A549 (cell line): ENCODE measurements around the gene PHF2.

Experiments
- CBX2 ChIP-seq: fragments of 200-600 bp; sonication (generic); IDR thresholded peaks from 2 replicates; pipeline ENCODE4 v1.6.1; 2016; ENCODE audit warnings: low read depth, mild to moderate bottlenecking, borderline replicate concordance
- CTCF ChIP-seq: fragments of >200 bp; sonication (Bioruptor Twin); formaldehyde crosslinking; IDR thresholded peaks from 3 replicates; pipeline ENCODE4 v1.5.1; 2016
- E2F6 ChIP-seq: IDR thresholded peaks from 2 replicates; pipeline ENCODE4 v1.6.1; 2012; ENCODE audit warnings: low read depth, borderline replicate concordance
- EP300 ChIP-seq, 2 experiments: fragments of >200 bp; sonication (Bioruptor Twin); formaldehyde crosslinking; IDR thresholded peaks; 2 replicates in 1 of 2; 3 replicates in 1 of 2; pipeline ENCODE4 v1.6.1; 2016 to 2017
- KDM1A ChIP-seq: fragments of 200-600 bp; sonication (generic); IDR thresholded peaks from 2 replicates; pipeline ENCODE4 v1.6.1; 2016; ENCODE audit warnings: low read depth, mild to moderate bottlenecking
- MAX ChIP-seq: IDR thresholded peaks from 2 replicates; pipeline ENCODE4 v1.6.1; 2012
- NR3C1 ChIP-seq: fragments of >200 bp; sonication (Bioruptor Twin); formaldehyde crosslinking; IDR thresholded peaks from 3 replicates; pipeline ENCODE4 v1.6.1; 2017
- PHF8 ChIP-seq: fragments of 200-600 bp; sonication (generic); IDR thresholded peaks from 2 replicates; pipeline ENCODE4 v1.6.1; 2016; ENCODE audit warnings: low read depth, mild to moderate bottlenecking, antibody characterized with exemption, moderate library complexity, borderline replicate concordance
- POLR2A ChIP-seq: IDR thresholded peaks from 2 replicates; pipeline ENCODE4 v1.6.1; 2012; ENCODE audit warnings: mild to moderate bottlenecking, low read length
- RCOR1 ChIP-seq: fragments of 150-350 bp; IDR thresholded peaks from 2 replicates; pipeline ENCODE4 v1.6.1; 2014; ENCODE audit warnings: antibody characterized with exemption, low read length, low read depth
- REST ChIP-seq: fragments of 200-600 bp; sonication (generic); IDR thresholded peaks from 2 replicates; pipeline ENCODE4 v1.6.1; 2016; ENCODE audit warnings: antibody characterized with exemption, mild to moderate bottlenecking, moderate library complexity
- ZFP36 ChIP-seq: fragments of 450-650 bp; IDR thresholded peaks from 2 replicates; pipeline ENCODE4 v1.6.1; 2014; ENCODE audit warnings: borderline replicate concordance; ENCODE audit not compliant: partially characterized antibody

- TF ChIP-seq NR3C1 (no peak), ZFP36 (no peak), MAX (no peak), CTCF (no peak), POLR2A (no peak), PHF8 (no peak), REST (no peak), RCOR1 (no peak), CBX2 (no peak), EP300 (IDR thresholded peaks at IDR 0.05) (no peak), KDM1A (no peak), E2F6 (no peak)
Measured at GRCh38 chr9:93585695-93586094, 9.3 kb downstream of the PHF2 start.
